Memory B cell (primary cell): ENCODE measurements around the gene HDAC6.

Experiments used
- ATAC-seq: fragments of 150-1000 bp; cut with Tn5 transposase; 2 replicates; pipeline ENCODE4 v1.10.0; 2021; ENCODE audit warnings: low read depth, mild to moderate bottlenecking, moderate library complexity
- DNase-seq, 2 donors: peaks; one replicate each; pipeline ENCODE4 v3.0.0; 2022; ENCODE audit warnings: low spot score in 2 of 2
- H3K27ac Mint-ChIP-seq: one replicate; pipeline ENCODE4 v1.8.0; 2022; ENCODE audit warnings: mild to moderate bottlenecking, moderate library complexity, mixed read lengths
- H3K27me3 Mint-ChIP-seq: one replicate; pipeline ENCODE4 v1.8.0; 2022; ENCODE audit warnings: mixed read lengths
- H3K36me3 Mint-ChIP-seq: one replicate; pipeline ENCODE4 v1.8.0; 2022; ENCODE audit warnings: mild to moderate bottlenecking, mixed read lengths
- H3K4me1 Mint-ChIP-seq: one replicate; pipeline ENCODE4 v1.8.0; 2022; ENCODE audit warnings: mixed read lengths
- H3K4me3 Mint-ChIP-seq: one replicate; pipeline ENCODE4 v1.8.0; 2022; ENCODE audit warnings: mild to moderate bottlenecking, moderate library complexity, mixed read lengths
- H3K9me3 Mint-ChIP-seq: one replicate; pipeline ENCODE4 v1.8.0; 2022; ENCODE audit warnings: mixed read lengths

The HDAC6 gene

DNA sequence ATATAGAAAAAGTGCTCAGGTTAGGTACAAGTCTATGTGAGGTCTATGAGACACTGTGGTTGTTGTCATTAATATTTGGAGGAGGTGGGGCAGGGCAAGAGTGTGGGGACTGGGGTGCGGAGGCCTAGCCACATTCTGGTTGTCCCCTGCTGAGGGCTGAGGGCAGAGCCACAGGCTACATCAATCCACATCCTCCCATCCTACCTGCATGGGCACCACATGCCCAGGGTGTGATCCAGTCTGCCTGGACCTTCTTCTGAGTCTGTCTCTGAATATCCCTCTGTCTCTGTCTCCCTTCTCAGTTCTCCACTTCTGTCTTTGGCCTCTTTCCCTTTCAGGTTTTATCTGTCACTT lies 16.7 kb upstream of the HDAC6 start:
- peaks cover 5% of the 10 kb centered on the region for H3K4me1 Mint-ChIP-seq
- H3K27ac Mint-ChIP-seq: no peak overlapping the region
- H3K36me3 Mint-ChIP-seq: no peaks in the 10 kb centered on the region
- no peak overlapping the region for H3K4me3 Mint-ChIP-seq
- ATAC-seq (no peak), DNase-seq (no peak)
- no peaks in the 10 kb centered on the region for H3K9me3 Mint-ChIP-seq
- peaks cover 25% of the 10 kb centered on the region for H3K27me3 Mint-ChIP-seq

DNA sequence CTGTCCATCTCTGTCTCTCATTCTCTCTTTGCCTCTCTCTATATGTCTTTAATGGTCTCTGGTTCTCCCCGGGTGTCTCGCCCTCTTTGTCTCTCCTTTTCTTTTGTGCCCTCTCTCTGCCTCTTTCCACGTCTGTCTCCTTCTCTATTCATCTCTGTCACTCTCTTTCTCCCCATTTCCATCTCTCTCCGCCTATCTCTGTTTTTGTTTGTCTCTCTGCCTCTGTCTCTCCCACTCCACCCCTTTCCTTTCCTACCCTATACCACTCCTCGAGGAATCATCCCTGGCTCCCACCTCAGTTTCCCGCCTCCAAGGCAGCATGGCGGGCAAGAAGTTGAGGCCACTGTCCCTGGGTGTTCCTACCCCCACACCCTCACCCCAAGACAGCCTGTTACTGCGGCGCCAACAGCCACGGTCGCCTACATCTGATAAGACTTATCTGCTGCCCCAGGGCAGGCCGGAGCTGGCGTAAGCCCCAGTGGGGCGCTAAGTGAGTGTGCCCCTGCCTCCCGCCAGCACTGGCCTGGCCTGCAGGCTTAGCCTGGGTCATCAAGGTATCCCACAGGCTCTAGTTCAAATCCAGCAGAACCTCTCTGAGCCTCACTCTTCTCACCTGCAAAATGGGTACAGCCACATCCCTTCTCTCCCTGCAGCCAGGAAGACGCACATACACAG lies 16.2 kb upstream of the HDAC6 start:
- no peaks in the 10 kb centered on the region for H3K36me3 Mint-ChIP-seq
- no peaks in the 10 kb centered on the region for H3K9me3 Mint-ChIP-seq
- peaks cover 5% of the 10 kb centered on the region for H3K4me1 Mint-ChIP-seq
- DNase-seq (no peak), ATAC-seq (no peak)
- no peak overlapping the region for H3K4me3 Mint-ChIP-seq
- H3K27me3 Mint-ChIP-seq: peaks cover 26% of the 10 kb centered on the region
- H3K27ac Mint-ChIP-seq: no peak overlapping the region

DNA sequence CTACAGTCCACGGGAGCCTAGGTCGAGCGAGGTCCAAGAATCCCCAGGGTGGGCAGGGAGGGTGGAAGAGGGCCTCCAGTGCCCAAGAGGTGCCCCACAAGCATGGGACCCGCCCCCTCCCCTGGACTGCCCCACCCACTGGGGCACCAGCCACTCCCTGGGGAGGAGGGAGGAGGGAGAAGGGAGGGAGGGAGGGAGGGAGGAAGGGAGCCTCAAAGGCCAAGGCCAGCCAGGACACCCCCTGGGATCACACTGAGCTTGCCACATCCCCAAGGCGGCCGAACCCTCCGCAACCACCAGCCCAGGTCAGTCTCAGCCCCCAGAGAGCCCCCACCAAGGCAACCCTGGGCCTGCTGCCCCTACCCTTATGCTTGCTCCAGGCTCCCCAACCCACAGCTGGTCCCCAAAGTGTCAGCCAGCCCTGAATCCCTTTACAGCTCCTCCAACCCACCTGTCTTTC lies 15.5 kb upstream of the HDAC6 start, which contains the start of gene GATA1:
GATA1 (plus strand) TSS at position 250 of the 460 bp plus-strand sequence. CDS start 4,520 bp downstream, outside the sequence.
- H3K4me3 Mint-ChIP-seq: no peak within 1 kb of the TSS
- no peak within 1 kb of the TSS for H3K27ac Mint-ChIP-seq
- ATAC-seq: no peak
- peaks cover 26% of the 10 kb centered on the region for H3K27me3 Mint-ChIP-seq
- DNase-seq: no peak
- no peaks in the 10 kb centered on the region for H3K9me3 Mint-ChIP-seq
- peaks cover 5% of the 10 kb centered on the region for H3K4me1 Mint-ChIP-seq
- H3K36me3 Mint-ChIP-seq: no peaks in the 10 kb centered on the region

DNA sequence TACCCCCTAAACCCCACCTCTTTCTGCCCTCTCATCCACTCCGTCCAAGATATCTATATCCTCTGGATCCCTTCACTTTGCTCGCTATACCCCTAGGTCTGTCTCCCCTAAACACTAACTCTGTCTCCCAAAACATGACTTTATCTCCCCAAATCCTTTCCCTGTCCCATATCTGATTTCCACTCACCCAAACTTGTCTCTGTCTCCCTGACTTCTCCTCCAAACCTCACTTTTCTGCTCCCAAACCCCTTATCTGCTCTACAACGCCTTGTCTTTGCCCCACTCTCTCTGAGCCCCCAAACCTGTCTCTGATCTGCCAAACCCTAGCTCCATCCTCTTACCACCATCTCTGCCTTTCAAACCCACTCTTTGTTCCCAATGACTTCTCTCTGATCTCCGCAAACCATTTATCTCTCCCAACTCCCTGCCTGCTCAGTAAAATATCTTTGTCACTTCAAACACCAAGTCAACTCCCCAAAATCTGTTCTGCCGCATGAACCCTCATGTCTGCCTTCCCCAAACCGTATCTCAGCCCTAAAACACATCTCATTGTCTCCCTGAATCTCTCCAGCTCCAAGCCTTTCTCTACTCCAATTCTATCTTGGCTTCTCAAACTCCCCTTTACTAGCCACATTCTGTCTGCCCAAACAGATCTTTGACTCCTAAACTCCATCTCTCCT lies 14.9 kb upstream of the HDAC6 start:
- H3K9me3 Mint-ChIP-seq: no peaks in the 10 kb centered on the region
- H3K4me3 Mint-ChIP-seq: no peak overlapping the region
- no peak overlapping the region for H3K27ac Mint-ChIP-seq
- no peaks in the 10 kb centered on the region for H3K36me3 Mint-ChIP-seq
- DNase-seq: no peak
- no peak for ATAC-seq
- peaks cover 5% of the 10 kb centered on the region for H3K4me1 Mint-ChIP-seq
- peaks cover 26% of the 10 kb centered on the region for H3K27me3 Mint-ChIP-seq

DNA sequence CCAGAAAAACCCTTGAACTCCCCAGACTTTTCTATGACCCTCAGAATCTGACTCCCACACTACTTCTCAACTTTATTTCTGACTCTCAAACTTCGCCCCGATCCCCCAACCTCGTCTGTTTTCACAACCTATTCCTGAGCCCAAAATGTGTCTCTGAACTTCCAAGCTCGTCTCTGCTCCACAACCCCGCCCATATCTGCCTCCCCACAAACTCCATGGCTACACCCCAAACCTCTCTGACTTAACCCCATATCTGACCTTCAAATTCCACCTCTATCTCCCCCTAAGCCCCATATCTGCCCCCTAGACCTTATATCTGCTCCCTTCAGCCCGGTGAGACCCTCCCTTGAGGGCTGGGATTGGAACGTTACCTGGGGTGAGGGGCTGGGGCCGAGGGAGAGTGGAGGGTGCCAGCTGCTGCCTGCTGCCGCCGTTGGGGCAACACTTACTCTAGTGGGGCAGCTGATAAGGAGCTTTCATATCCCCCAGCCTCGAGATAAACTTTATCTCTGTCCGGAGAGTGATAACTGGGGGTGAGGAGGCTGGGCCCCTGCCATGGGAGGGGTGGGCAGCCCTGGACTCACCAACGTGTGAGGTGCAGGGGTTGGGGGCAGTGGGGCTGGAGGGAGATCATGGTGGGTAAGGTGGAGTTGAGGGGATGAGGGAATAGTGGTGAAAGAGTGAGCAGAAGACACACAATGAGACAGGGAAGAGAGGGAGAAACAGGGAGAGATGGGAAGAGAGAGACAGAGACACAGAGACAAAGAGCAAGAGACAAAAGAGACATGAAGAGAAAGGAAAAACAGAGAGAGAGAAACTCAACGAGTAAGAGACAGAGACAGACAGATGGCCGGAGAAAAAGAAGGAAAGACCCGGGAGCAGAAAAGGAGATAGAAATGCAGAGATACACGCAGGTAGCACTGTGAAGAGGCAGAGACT lies 14.1 kb upstream of the HDAC6 start:
- Mint-ChIP-seq H3K27ac (no peak overlapping the region), H3K27me3 (peaks cover 26% of the 10 kb centered on the region), H3K9me3 (no peaks in the 10 kb centered on the region), H3K36me3 (no peaks in the 10 kb centered on the region), H3K4me3 (no peak overlapping the region), H3K4me1 (peaks cover 5% of the 10 kb centered on the region)
- ATAC-seq: no peak
- DNase-seq: no peak

DNA sequence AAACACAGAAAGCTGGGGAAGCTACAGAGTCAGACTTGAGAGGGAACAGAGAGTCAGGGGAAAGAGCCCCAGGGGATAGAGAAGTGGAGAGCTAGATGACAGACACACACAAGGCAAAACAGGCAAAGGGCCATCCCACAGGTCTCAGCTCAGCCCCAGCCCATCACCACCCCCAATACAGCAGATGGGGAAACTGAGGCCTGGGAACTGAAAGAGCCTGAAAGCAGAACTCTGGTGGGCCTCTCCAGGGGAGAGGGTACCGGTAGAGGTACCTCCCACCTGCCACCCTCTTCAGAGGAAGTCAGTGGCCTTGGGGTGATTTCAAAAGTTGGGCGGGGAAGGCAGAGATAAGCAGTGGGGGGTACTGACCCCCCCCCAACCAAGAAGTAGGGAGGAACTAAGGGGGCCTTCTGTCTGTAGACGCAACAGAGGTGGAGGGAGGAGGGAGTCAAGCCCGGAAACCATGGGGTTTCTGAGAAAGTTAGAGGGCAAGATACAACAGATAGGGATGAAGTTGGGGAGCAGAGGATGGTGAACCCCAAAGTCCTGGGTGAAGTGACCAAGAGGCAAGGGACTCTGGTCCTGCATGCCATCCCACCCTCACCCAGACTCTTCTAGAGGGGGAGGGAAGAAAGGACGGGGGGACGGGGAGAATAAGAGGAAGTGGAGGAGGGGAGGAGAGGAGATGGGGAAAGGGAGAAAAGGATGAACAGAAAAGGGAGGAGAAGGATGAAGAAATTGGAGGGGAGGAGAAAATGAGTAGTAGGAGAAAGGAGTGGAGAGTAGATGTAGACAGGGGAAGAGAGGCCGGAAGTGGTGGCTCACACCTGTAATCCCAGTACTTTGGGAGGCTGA lies 12.3 kb upstream of the HDAC6 start:
- DNase-seq (no peak), ATAC-seq (no peak)
- Mint-ChIP-seq H3K4me3 (no peak overlapping the region), H3K9me3 (no peaks in the 10 kb centered on the region), H3K4me1 (peaks cover 5% of the 10 kb centered on the region), H3K27ac (no peak overlapping the region), H3K27me3 (peaks cover 26% of the 10 kb centered on the region), H3K36me3 (no peaks in the 10 kb centered on the region)

DNA sequence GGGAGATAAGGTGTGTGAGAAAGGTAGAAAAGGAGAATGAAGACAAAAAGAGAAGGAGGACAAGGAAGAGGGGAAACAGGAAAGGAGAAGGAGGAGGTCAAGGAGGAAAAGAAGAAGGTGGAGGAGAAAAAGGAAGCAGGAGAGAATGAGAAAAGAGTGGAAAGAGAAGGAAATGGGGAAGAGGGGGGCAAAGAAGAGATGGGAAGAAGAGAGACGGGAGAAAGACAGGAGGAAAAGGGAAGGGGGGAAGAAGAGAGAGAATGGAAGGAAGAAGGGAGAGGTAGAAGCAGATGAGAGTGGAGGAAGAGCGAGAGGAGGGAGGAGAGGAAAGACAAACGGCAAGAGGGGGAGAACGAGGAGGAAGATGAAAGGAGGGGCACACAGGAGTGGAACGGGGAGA lies 11.4 kb upstream of the HDAC6 start:
- no peak overlapping the region for H3K27ac Mint-ChIP-seq
- no peak for DNase-seq
- ATAC-seq: no peak
- no peak overlapping the region for H3K4me3 Mint-ChIP-seq
- peaks cover 24% of the 10 kb centered on the region for H3K27me3 Mint-ChIP-seq
- H3K4me1 Mint-ChIP-seq: peaks cover 5% of the 10 kb centered on the region
- no peaks in the 10 kb centered on the region for H3K36me3 Mint-ChIP-seq
- no peaks in the 10 kb centered on the region for H3K9me3 Mint-ChIP-seq

DNA sequence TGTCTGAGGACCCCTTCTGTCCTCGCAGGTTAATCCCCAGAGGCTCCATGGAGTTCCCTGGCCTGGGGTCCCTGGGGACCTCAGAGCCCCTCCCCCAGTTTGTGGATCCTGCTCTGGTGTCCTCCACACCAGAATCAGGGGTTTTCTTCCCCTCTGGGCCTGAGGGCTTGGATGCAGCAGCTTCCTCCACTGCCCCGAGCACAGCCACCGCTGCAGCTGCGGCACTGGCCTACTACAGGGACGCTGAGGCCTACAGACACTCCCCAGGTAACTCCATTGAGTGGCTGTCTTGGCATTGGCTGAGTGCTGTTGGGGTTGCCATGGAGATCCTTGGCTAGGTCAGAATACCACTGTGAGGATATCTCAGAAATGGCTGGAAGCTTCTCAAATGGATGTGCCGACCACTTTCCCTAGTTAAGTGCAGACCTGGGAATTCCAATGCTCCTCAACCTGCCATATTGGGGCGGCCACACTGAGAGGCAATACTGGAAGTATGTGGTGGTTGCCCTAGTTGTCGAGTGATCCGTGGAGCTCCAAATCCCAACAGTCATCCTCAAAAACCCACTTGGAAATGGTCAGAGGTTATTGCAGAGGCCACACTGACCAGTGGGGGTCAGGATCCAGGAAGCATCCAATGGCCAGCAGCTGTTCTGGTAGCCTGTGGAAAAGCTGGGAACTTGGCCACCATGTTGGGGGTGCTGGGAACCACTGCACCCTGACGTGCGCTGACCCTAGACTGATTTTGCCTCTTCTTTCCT lies 10.6 kb upstream of the HDAC6 start:
- ATAC-seq: no peak
- Mint-ChIP-seq H3K4me3 (no peak overlapping the region), H3K27ac (no peak overlapping the region), H3K27me3 (peaks cover 21% of the 10 kb centered on the region), H3K9me3 (no peaks in the 10 kb centered on the region), H3K36me3 (no peaks in the 10 kb centered on the region), H3K4me1 (peaks cover 5% of the 10 kb centered on the region)
- DNase-seq: no peak

DNA sequence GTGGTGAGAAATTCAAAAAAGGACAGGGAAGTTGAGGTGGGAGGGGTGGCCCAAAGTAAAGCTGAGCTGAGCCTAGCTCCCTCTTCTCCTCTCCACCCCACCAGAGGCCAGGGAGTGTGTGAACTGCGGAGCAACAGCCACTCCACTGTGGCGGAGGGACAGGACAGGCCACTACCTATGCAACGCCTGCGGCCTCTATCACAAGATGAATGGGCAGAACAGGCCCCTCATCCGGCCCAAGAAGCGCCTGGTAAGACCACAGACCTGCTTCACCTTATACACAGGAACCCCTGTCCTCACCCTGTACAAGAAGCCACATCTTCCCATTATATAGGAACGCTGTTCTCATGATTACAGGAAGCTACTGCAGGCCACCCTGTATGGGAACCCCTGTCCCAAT lies 9.6 kb upstream of the HDAC6 start:
- Mint-ChIP-seq H3K27me3 (peaks cover 15% of the 10 kb centered on the region), H3K27ac (no peak overlapping the region), H3K9me3 (no peaks in the 10 kb centered on the region), H3K36me3 (no peaks in the 10 kb centered on the region), H3K4me1 (peaks cover 5% of the 10 kb centered on the region), H3K4me3 (no peak overlapping the region)
- ATAC-seq (no peak), DNase-seq (no peak)

DNA sequence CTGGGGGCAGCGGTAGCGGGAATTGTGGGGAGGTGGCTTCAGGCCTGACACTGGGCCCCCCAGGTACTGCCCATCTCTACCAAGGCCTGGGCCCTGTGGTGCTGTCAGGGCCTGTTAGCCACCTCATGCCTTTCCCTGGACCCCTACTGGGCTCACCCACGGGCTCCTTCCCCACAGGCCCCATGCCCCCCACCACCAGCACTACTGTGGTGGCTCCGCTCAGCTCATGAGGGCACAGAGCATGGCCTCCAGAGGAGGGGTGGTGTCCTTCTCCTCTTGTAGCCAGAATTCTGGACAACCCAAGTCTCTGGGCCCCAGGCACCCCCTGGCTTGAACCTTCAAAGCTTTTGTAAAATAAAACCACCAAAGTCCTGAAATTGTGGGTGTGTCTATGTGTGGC lies 7.9 kb upstream of the HDAC6 start:
- Mint-ChIP-seq H3K9me3 (no peaks in the 10 kb centered on the region), H3K4me3 (no peak overlapping the region), H3K4me1 (peaks cover 5% of the 10 kb centered on the region), H3K27ac (no peak overlapping the region), H3K36me3 (no peaks in the 10 kb centered on the region), H3K27me3 (peaks cover 5% of the 10 kb centered on the region)
- DNase-seq: no peak
- no peak for ATAC-seq

DNA sequence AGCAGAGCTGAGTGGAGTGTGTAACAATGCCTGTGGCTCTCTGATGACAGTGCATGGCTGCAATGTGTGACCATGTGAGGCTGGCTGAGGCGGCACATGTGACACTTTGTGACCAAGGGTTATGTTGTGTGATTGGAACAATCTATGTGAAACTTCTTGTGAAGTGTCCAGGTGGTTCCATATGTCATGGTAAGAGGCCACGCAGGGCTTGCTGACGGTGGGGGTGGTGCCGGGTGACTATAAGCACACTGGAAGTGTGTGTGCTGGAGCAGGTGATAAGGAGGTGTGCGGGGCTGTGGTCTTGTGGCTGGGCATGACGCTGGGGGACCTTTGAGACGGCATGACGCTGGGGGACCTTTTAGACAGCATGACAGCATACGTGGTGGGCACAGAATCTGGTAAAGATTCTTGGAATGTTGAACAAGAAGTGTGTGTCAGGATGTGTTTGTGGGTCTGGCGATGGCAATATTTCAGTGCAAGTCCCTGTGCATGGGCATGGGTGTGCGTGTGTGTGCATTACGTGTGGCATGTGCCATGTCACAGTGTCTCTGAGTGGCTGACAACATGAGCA lies 7.4 kb upstream of the HDAC6 start:
- Mint-ChIP-seq H3K9me3 (no peaks in the 10 kb centered on the region), H3K4me3 (no peak overlapping the region), H3K27ac (no peak overlapping the region), H3K4me1 (peaks cover 5% of the 10 kb centered on the region), H3K36me3 (no peaks in the 10 kb centered on the region), H3K27me3 (peaks cover 5% of the 10 kb centered on the region)
- DNase-seq (no peak), ATAC-seq (no peak)

DNA sequence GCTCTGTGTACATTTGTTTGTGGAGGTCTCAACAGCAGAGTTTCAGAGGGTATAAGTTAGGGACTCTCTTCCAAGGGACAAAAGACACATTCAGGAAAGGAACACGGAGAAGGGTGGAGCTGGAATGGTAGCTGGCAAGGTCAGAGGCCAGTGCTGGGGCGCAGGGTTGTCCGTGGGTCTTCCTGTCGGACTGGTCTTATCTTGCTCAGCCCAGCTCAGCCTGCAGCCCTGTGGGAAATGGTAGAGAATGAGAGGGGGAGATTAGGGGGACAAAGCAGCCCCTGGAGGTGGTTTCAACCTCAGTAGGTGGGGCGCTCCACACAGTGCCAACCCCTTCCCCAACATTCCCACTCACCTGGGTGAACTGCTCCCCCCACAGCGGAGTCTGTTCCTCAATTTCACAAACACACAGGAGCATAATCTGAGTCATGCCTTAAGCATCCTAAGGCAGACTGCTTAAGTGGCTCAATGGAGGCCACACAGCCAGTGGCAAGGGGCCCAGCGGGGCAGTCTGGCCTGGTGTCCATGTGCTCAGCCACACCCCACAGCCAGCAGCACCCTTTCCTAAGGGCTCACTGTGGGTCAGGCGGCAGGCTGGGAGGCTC lies 6.9 kb upstream of the HDAC6 start:
- Mint-ChIP-seq H3K4me1 (no peaks in the 10 kb centered on the region), H3K36me3 (no peaks in the 10 kb centered on the region), H3K27me3 (peaks cover 2% of the 10 kb centered on the region), H3K27ac (no peak overlapping the region), H3K4me3 (no peak overlapping the region), H3K9me3 (no peaks in the 10 kb centered on the region)
- ATAC-seq (no peak), DNase-seq (no peak)
